ENCODE results near the gene TMEM109.

TMEM109 gene

GRCh38 chr11:60912223-60912850 is 1.6 kb upstream of the TMEM109 start:
- H3K4me3 ChIP-seq (replicated peaks; ENCODE audit: low read depth, low read length): no peak overlapping the region
- DNase-seq (ENCODE audit: extremely low read depth, low read depth): no peak
- TF ChIP-seq CTCF (IDR thresholded peaks at IDR 0.05; ENCODE audit: low read depth, low read length, missing control alignments): no peak

DNA sequence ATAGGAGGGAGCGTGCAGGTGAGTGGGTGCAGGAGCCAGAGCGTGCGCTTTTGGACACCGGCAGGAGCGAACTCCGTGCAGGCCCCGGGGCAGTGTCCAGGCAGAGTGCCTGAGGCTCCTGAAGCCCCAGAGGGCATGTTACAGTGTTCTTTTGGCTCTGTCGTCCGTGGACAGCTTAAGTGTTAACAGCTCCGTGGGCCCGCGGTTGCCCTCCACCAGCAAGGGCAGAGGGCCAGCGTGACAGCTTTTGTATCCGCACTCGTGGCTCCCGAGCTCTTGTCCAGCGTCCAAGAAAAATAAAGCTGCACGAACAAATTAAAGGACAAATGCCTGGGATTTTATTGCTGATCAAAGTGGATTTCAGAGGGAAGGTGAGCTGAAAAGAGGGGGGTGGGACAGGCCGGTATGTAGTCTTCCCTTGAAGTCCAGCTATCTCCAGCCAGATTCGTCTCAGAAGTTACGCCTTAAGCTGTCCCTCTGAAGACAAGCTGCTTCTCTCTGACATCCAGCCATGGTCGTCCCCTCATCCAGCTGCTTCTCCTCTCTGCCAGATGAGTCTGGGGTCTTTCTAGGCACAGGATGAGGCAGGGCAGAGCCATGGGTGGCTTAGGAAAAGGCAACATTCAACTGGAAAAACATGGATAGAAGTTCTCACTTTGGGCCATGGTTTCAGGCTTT is 968 bp upstream of the TMEM109 start:
- H3K4me3 ChIP-seq (replicated peaks; ENCODE audit: low read depth, low read length): peak overlapping the region; percentile 85
- no peak for TF ChIP-seq CTCF (IDR thresholded peaks at IDR 0.05; ENCODE audit: low read depth, low read length, missing control alignments)
- no peak for DNase-seq (ENCODE audit: extremely low read depth, low read depth)

GRCh38 chr11:60914633-60915247 is 782 bp downstream of the TMEM109 start:
- DNase-seq (ENCODE audit: extremely low read depth, low read depth): no peak
- H3K4me3 ChIP-seq (replicated peaks; ENCODE audit: low read depth, low read length): peak overlapping the region; percentile 85
- TF ChIP-seq CTCF (IDR thresholded peaks at IDR 0.05; ENCODE audit: low read depth, low read length, missing control alignments): no peak

GRCh38 chr11:60915248-60915914 is 1.4 kb downstream of the TMEM109 start:
- H3K4me3 ChIP-seq (replicated peaks; ENCODE audit: low read depth, low read length): peak overlapping the region; percentile 85
- TF ChIP-seq CTCF (IDR thresholded peaks at IDR 0.05; ENCODE audit: low read depth, low read length, missing control alignments): peak; percentile 29
- no peak for DNase-seq (ENCODE audit: extremely low read depth, low read depth)

DNA sequence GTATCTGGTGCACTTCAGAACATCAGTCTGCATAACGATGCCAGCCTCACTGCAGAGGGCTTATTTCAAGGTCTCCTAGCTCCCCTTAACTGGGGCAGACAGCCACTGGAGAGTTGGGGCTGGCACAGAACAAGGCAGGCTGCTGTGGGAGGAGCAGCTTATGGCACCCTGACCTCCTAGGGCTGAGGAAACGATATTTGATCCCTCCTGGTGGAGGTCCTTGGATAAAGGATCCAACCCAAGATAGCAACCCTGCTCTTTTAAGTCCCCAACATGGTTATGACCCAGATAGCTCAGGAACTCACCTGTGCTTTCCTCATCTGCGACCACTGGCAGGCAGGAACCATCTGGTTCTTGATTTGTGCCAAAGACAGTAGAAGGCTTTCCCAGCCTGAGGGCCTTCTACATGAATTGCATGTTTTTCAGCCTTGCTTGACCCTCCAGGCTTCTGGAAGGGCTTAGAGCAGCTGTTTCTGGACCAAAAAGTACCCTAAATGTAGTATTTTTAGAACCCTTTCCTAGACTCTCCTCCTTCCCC is 2.8 kb downstream of the TMEM109 start:
- no peak overlapping the region for H3K4me3 ChIP-seq (replicated peaks; ENCODE audit: low read depth, low read length)
- no peak for TF ChIP-seq CTCF (IDR thresholded peaks at IDR 0.05; ENCODE audit: low read depth, low read length, missing control alignments)
- DNase-seq (ENCODE audit: extremely low read depth, low read depth): no peak

DNA sequence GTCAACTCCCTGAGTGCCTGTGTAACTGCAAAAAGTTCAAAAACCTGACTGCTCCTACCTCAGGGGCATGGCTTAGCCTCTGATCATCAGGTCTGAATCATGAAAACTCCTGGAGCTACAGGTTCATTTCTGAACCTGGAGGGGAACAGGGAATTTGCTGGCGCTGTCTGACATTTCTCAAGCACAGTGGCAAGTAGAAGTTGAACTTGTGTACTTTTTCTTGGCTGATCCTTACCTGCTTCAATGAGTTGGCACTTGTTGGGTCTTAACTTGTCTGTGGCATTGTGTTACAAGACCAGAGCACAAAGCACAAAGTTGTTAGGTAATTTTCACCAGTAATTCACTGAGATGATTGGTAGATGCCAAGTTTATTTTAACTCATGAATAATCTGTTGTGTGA is 3.3 kb downstream of the TMEM109 start:
- DNase-seq (ENCODE audit: extremely low read depth, low read depth): no peak
- no peak for TF ChIP-seq CTCF (IDR thresholded peaks at IDR 0.05; ENCODE audit: low read depth, low read length, missing control alignments)
- H3K4me3 ChIP-seq (replicated peaks; ENCODE audit: low read depth, low read length): no peak overlapping the region

All from HFF-Myc (cell line).